Urothelium cell line (cell line): ENCODE measurements around the gene MNAT1.

Source experiments
- DNase-seq: peaks from one replicate; pipeline ENCODE4 v3.0.0; 2011; ENCODE audit warnings: low spot score, mixed read lengths
- FAIRE-seq: peaks from 2 replicates; lab custom pipeline; 2011; peaks lifted over from hg19 to GRCh38; lab: Jason Lieb, UNC

Gene MNAT1

DNA sequence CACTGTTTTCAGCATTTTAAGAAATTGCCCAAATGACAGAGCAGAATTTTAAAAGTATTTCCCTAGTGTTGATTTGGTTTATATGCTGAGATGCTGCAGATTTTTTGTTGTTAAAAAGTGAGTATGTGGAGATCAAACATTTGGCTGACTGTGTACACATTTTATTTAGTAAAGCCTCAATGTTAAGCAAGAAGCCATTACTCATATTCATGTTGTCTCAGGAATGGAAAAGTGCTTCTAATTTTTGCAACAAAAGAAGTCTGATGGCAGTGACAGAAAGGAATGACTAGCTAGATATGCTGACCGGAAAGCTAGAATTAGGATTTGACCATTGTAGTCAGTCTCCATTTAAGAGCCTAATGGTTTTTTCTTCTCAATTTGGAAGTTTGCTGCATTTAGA is 269.0 kb downstream of the MNAT1 start:
- DNase-seq (no peak), FAIRE-seq (peak; percentile 23)

DNA sequence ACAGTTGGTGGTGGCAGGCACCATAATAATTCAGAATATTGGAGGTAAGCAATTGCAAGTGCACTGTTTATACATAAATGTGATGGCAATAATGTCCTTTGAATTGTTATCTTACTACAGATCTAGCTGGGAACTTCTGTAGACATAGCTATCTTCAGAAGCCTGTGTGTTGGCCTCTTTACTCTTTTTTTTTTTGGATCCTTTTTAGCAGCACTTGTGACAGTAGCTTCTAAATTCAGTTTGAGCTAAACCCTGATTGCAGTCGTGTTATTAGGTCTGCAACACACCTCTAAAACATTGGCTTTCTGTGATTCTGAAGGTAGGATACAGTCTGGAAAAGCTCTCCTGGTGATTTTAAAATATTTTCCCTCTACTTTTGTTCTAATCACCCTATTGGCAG is 285.0 kb downstream of the MNAT1 start:
- no peak for DNase-seq
- peak; percentile 27 for FAIRE-seq
